ENCODE results near the gene GOLGA6C. TPM values are rescaled to one million over a fixed set of nuclear protein-coding genes. Genes with fewer than 3 reads are reported as not detected.
"Not testable (repeated sequence)": the region's sequence is repeated elsewhere in the genome, so short reads cannot be mapped to it uniquely, and the experiment has no call there.

GOLGA6C gene
- polyA plus RNA-seq: not detected
- long read RNA-seq, donor 1: 0 reads
- long read RNA-seq, donor 2: 0 reads
- long read RNA-seq, donor 3: 0 reads
- long read RNA-seq, donor 4: 0 reads
- long read RNA-seq, donor 5: 0 reads
- long read RNA-seq, donor 6: 0 reads
- long read RNA-seq, donor 7: 0 reads
- long read RNA-seq, donor 8: 0 reads
- long read RNA-seq, donor 9: 0 reads
- long read RNA-seq, donor 10: 0 reads

GRCh38 chr15:75258034-75258433, at the start of gene GOLGA6C:
Gene GOLGA6C (plus strand): TSS chr15:75258334. CDS start chr15:75258599, 265 bp downstream.
- H3K36me3 ChIP-seq (ENCODE audit: control insufficient read depth in 3 of 3, insufficient read depth in 2 of 3, low read depth in 1 of 3, low read length in 3 of 3); H3K4me1 ChIP-seq (ENCODE audit: control insufficient read depth in 3 of 3, insufficient read depth in 2 of 3, low read depth in 1 of 3, low read length in 2 of 3); H3K4me3 ChIP-seq (ENCODE audit: low read depth in 1 of 3, low read length in 3 of 3); H3K27ac ChIP-seq (ENCODE audit: low read depth in 1 of 3, low read length in 2 of 3); FAIRE-seq; H3K27me3 ChIP-seq (ENCODE audit: control insufficient read depth in 3 of 3, insufficient read depth in 3 of 3, low read length in 3 of 3); DNase-seq; H3K9me3 ChIP-seq (ENCODE audit: control insufficient read depth in 2 of 2, insufficient read depth in 1 of 2, low read depth in 1 of 2, low read length in 1 of 2): not testable (repeated sequence)
- WGBS, 3 donors: 83% methylated on average over 1 of the region's 2 CpGs; no CpG with 5 or more reads in 2 of the 3 donors

GRCh38 chr15:75208501-75209288, 49.4 kb upstream of the GOLGA6C start:
- no peak for FAIRE-seq
- no peak for DNase-seq

DNA sequence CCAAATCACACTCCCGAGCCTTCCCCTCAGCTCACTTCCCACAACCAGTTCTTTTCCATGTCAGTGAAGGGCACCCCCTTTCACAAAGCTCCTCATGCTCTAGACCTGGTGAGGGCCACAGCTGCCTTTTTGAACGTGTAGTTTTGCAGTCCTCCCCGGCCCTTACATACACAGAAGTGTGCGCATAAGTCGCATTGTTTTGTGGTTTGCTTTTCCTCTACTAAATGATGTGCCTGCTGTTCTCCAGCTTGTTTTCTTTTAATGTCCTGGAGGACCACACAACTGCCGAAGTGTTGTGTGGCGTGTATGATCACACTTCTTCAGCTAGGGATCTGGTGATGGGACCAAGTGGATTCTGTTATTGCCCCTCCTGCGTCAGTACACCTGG, 48.9 kb upstream of the GOLGA6C start:
- peaks cover 10 to 95% (median 26%) of the 10 kb centered on the region in 3 donors for H3K36me3 ChIP-seq (ENCODE audit: control insufficient read depth in 3 of 3, insufficient read depth in 2 of 3, low read depth in 1 of 3, low read length in 3 of 3)
- no peak for DNase-seq
- no peaks in the 10 kb centered on the region for H3K9me3 ChIP-seq (ENCODE audit: control insufficient read depth in 2 of 2, insufficient read depth in 1 of 2, low read depth in 1 of 2, low read length in 1 of 2)
- no peak for FAIRE-seq
- H3K27me3 ChIP-seq (ENCODE audit: control insufficient read depth in 3 of 3, insufficient read depth in 3 of 3, low read length in 3 of 3): no peaks in the 10 kb centered on the region
- no peak overlapping the region for H3K4me3 ChIP-seq (ENCODE audit: low read depth in 1 of 3, low read length in 3 of 3)
- 74 to 79% (median 78%) methylated on average over 8 of the region's 8 CpGs for WGBS, 3 donors
- peaks cover 0 to 13% (median 0%) of the 10 kb centered on the region in 3 donors for H3K4me1 ChIP-seq (ENCODE audit: control insufficient read depth in 3 of 3, insufficient read depth in 2 of 3, low read depth in 1 of 3, low read length in 2 of 3)
- H3K27ac ChIP-seq (ENCODE audit: low read depth in 1 of 3, low read length in 2 of 3): no peak overlapping the region

More at GRCh38 chr15:75208501-75209288, 49.4 kb upstream of the GOLGA6C start:
- Histone ChIP-seq H3K4me3 (ENCODE audit: low read depth in 1 of 3, low read length in 3 of 3) (no peak overlapping the region), H3K27ac (ENCODE audit: low read depth in 1 of 3, low read length in 2 of 3) (no peak overlapping the region), H3K9me3 (ENCODE audit: control insufficient read depth in 2 of 2, insufficient read depth in 1 of 2, low read depth in 1 of 2, low read length in 1 of 2) (no peaks in the 10 kb centered on the region), H3K4me1 (ENCODE audit: control insufficient read depth in 3 of 3, insufficient read depth in 2 of 3, low read depth in 1 of 3, low read length in 2 of 3) (peaks cover 0 to 19% (median 0%) of the 10 kb centered on the region in 3 donors), H3K27me3 (ENCODE audit: control insufficient read depth in 3 of 3, insufficient read depth in 3 of 3, low read length in 3 of 3) (no peaks in the 10 kb centered on the region), H3K36me3 (ENCODE audit: control insufficient read depth in 3 of 3, insufficient read depth in 2 of 3, low read depth in 1 of 3, low read length in 3 of 3) (peaks cover 10 to 91% (median 26%) of the 10 kb centered on the region in 3 donors)
- 84 to 87% (median 85%) methylated on average over 32 of the region's 32 CpGs for WGBS, 3 donors

- no peak for DNase-seq
- FAIRE-seq: no peak
- H3K36me3 ChIP-seq (ENCODE audit: control insufficient read depth in 3 of 3, insufficient read depth in 2 of 3, low read depth in 1 of 3, low read length in 3 of 3): peaks cover 10 to 94% (median 26%) of the 10 kb centered on the region in 3 donors
- no peak overlapping the region for H3K27ac ChIP-seq (ENCODE audit: low read depth in 1 of 3, low read length in 2 of 3)
- no peak overlapping the region for H3K4me3 ChIP-seq (ENCODE audit: low read depth in 1 of 3, low read length in 3 of 3)
- no peaks in the 10 kb centered on the region for H3K27me3 ChIP-seq (ENCODE audit: control insufficient read depth in 3 of 3, insufficient read depth in 3 of 3, low read length in 3 of 3)
- 76 to 90% (median 78%) methylated on average over 6 to 7 of the region's 7 CpGs for WGBS, 3 donors
- no peaks in the 10 kb centered on the region for H3K9me3 ChIP-seq (ENCODE audit: control insufficient read depth in 2 of 2, insufficient read depth in 1 of 2, low read depth in 1 of 2, low read length in 1 of 2)
- H3K4me1 ChIP-seq (ENCODE audit: control insufficient read depth in 3 of 3, insufficient read depth in 2 of 3, low read depth in 1 of 3, low read length in 2 of 3): peaks cover 0 to 5% (median 0%) of the 10 kb centered on the region in 3 donors
These were observed 47.3 kb upstream of the GOLGA6C start for GRCh38 chr15:75210811-75211230.

DNA sequence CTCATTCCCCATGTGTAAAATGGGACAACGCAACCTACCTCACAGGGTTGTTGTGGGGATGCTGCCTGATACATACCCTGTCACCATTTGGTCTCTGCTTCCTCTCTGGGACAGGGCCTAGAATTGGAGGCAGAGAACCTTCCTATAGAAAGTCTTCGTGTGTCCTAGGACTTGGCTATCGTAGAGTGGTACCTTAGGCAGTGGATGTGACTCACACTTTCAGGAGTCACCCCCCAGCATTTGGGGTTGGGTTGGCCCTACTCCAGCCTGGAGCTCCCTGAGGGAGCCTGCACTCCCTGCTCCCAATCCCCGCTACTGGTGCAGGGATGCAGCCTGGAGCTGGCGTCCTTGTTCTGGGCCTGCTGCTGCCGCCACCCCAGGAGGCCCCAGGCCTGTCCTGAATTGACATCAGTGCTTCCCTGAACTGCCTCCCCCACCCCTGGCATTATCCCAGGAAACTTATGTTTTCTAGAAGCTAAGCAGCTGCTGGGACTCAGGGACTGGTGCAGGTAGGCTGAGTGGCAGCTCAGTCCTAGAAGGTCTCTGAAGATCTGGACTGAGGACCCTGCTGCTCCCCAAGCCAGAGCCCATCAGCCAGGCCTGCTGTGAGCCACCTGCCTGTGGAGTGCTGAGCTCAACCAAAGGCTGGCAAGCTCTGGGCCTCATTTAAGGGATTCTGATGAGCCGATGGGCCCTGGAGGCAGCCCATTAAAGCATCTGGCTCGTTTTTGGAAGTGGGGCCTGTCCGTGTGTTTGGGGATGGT, 46.5 kb upstream of the GOLGA6C start:
- FAIRE-seq (no peak), DNase-seq (no peak)
- H3K27ac ChIP-seq (ENCODE audit: low read depth in 1 of 3, low read length in 2 of 3): no peak overlapping the region
- H3K4me3 ChIP-seq (ENCODE audit: low read depth in 1 of 3, low read length in 3 of 3): no peak overlapping the region
- no peaks in the 10 kb centered on the region for H3K9me3 ChIP-seq (ENCODE audit: control insufficient read depth in 2 of 2, insufficient read depth in 1 of 2, low read depth in 1 of 2, low read length in 1 of 2)
- peaks cover 0 to 5% (median 0%) of the 10 kb centered on the region in 3 donors for H3K4me1 ChIP-seq (ENCODE audit: control insufficient read depth in 3 of 3, insufficient read depth in 2 of 3, low read depth in 1 of 3, low read length in 2 of 3)
- WGBS, 3 donors: 80 to 86% (median 80%) methylated on average over 9 of the region's 9 CpGs
- H3K36me3 ChIP-seq (ENCODE audit: control insufficient read depth in 3 of 3, insufficient read depth in 2 of 3, low read depth in 1 of 3, low read length in 3 of 3): peaks cover 7 to 86% (median 26%) of the 10 kb centered on the region in 3 donors
- H3K27me3 ChIP-seq (ENCODE audit: control insufficient read depth in 3 of 3, insufficient read depth in 3 of 3, low read length in 3 of 3): no peaks in the 10 kb centered on the region

DNA sequence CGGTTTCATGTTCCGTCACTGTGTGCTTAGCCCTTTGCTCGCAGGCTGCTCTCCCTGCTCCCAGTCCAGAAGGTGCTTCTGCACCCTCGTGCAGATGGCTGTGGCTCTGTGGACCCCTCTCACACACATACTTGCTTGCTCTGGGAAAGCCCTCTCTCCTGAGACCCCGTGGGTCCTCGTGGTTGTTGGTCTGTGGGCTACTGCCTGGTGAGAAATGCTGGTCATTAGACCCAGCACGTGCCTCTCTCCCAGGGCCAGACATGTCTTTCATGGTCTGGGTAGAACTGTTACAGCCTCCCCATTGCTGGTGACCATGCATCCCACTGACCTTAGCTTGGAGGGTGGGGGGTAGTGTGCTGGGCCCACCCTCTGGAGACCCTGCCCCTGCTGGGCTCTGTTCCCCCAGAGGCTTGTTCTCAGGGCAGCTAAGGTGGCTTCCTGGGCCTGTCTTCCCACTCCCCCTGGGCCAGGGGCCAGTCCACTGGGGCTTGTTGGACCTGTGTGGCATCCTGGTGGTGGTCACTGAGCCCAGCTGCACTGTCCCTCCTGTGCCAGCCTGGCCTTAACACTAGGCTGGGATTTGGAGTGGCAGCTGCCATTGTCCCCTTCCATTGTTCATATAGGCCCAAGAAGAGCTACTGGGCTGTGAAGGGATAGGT, 45.8 kb upstream of the GOLGA6C start:
- Histone ChIP-seq H3K4me3 (ENCODE audit: low read depth in 1 of 3, low read length in 3 of 3) (no peak overlapping the region), H3K27me3 (ENCODE audit: control insufficient read depth in 3 of 3, insufficient read depth in 3 of 3, low read length in 3 of 3) (no peaks in the 10 kb centered on the region), H3K27ac (ENCODE audit: low read depth in 1 of 3, low read length in 2 of 3) (no peak overlapping the region), H3K36me3 (ENCODE audit: control insufficient read depth in 3 of 3, insufficient read depth in 2 of 3, low read depth in 1 of 3, low read length in 3 of 3) (peaks cover 7 to 79% (median 22%) of the 10 kb centered on the region in 3 donors), H3K4me1 (ENCODE audit: control insufficient read depth in 3 of 3, insufficient read depth in 2 of 3, low read depth in 1 of 3, low read length in 2 of 3) (no peaks in the 10 kb centered on the region), H3K9me3 (ENCODE audit: control insufficient read depth in 2 of 2, insufficient read depth in 1 of 2, low read depth in 1 of 2, low read length in 1 of 2) (no peaks in the 10 kb centered on the region)
- DNase-seq (no peak), FAIRE-seq (no peak)
- WGBS, 3 donors: 79 to 91% (median 85%) methylated on average over 7 of the region's 7 CpGs

- Histone ChIP-seq H3K27ac (ENCODE audit: low read depth in 1 of 3, low read length in 2 of 3) (no peak overlapping the region), H3K4me3 (ENCODE audit: low read depth in 1 of 3, low read length in 3 of 3) (no peak overlapping the region), H3K27me3 (ENCODE audit: control insufficient read depth in 3 of 3, insufficient read depth in 3 of 3, low read length in 3 of 3) (no peaks in the 10 kb centered on the region), H3K9me3 (ENCODE audit: control insufficient read depth in 2 of 2, insufficient read depth in 1 of 2, low read depth in 1 of 2, low read length in 1 of 2) (no peaks in the 10 kb centered on the region), H3K4me1 (ENCODE audit: control insufficient read depth in 3 of 3, insufficient read depth in 2 of 3, low read depth in 1 of 3, low read length in 2 of 3) (no peaks in the 10 kb centered on the region), H3K36me3 (ENCODE audit: control insufficient read depth in 3 of 3, insufficient read depth in 2 of 3, low read depth in 1 of 3, low read length in 3 of 3) (peaks cover 7 to 70% (median 20%) of the 10 kb centered on the region in 3 donors)
- DNase-seq (no peak), FAIRE-seq (no peak)
- 86 to 89% (median 89%) methylated on average over 12 of the region's 12 CpGs for WGBS, 3 donors
These were observed 44.8 kb upstream of the GOLGA6C start for GRCh38 chr15:75213212-75213767.
